Renal cortex interstitium (tissue), 11 donors: ENCODE measurements around the gene LRSAM1. TPM values are rescaled to one million over a fixed set of nuclear protein-coding genes. Genes with fewer than 3 reads are reported as not detected.
A peak's percentile ranks its signal among the peaks of the same experiment; 100 is the strongest.
"Not testable (repeated sequence)": the region's sequence is repeated elsewhere in the genome, so short reads cannot be mapped to it uniquely, and the experiment has no call there.

Experiments used
- DNase-seq, 11 donors: peaks; one replicate each; pipeline ENCODE4 v3.0.0-alpha.2; 2013; ENCODE audit warnings: low read depth in 9 of 11, low spot score in 4 of 11; ENCODE audit errors: extremely low read depth in 1 of 11
- polyA plus RNA-seq, 3 donors: library from polyadenylated mRNA; unstranded; fragments of 120-200 nt; gene quantifications; one replicate each; pipeline ENCODE4 v1.2.1, GENCODE V29; 2013; ENCODE audit not compliant: insufficient read length in 3 of 3

Gene LRSAM1
- polyA plus RNA-seq, 3 donors = 16.4 to 24.9 (median 17.8) TPM

DNA sequence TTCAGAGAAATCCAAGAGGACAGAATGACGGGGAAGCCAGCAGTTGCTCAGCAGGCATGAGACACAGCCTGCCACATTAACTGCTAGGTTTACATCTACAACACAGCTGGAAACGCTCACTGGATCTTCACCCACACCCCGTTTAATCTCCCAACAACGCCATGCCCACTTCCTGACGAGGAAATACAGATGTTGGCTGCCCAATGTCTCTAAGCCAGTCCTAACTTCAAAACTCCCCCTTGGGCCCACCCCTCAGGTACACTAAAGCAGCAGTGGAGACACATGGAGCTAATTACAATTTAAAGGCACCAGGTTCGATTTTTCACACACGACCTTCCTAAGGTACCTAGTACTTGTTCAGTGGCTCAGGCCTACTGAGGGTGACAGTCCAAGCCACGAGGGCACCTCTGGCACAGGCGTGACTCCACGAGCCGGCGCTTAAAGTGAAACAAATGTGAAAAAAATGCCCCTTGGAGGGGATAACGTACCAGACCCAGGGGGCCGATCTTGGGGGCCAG is 1.0 kb upstream of the LRSAM1 start:
- DNase-seq = peak in 1 of 11 donors; percentile 10

DNA sequence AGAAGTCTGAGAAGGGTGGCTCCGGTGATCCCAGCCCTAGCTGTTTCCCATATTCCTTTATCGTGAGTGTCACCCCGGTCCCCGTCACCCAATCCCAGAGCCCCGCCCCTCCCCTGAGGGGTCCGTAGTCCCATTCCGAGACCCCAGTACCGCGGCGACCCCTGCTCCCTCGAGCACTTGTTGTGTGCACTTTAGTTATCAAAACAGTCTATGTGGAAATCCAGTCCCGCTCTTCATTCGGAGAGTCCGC is 223 bp downstream of the LRSAM1 start:
- DNase-seq = peak in 3 of 11 donors; percentile 30 to 36 (median 32)

DNA sequence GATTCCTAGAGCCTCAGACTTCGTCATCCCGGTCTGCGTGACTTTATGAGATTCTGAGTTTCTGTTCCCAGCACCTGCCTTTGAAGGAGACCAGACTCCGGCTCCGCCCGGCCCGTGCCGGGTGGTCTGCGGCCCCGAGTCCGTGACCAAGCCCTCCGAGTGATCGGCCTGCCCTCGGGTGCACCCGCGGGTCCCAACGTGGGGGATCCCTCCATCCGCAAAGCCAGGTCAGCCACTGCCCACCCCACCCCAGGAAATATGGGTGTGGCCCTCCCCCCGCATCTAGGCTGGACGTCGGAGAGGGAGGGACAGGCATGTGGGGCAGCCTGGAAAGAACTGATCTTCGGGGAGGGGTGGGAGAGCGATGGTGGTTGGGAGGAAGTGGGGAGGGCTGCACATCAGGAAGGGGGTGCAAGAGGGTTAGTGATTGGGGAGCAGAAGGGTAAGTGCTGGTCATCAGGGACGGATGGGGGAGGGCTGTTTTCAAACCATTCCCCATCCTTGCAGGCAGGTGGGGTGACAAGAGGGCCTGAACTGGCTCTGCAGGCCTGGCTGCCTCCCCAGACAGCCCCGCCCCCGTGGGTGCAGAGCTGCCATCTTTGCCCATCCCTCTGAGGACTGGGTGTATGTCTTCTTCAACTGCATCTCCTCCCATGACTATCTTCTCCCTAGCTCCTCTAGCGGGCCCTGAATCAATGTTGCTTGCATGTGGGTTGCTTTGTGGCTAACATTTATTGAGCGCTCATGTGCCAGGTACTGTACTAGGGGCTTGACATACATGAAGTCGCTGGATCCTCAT is 747 bp downstream of the LRSAM1 start:
- peak in 2 of 11 donors; percentile 36 for DNase-seq

DNA sequence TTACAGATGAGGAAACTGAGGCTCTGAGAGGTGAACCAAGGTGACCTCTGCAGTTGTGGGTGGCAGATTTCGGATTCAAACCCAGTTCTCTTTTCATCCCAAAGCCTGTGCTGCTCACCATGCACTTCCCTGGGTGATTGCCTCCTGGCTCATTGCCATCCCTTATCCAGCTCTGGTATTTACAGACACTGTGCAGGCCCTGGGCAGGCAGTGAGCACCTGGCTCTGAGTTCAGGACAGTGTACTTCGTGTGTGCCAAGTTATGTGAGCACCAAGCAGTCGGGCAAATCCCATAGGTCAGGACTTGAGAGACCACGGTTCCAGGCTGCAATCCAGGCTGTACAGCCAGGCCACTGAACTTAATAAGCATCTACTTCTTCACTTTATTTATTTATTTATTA is 1.4 kb downstream of the LRSAM1 start:
- DNase-seq = no peak

DNA sequence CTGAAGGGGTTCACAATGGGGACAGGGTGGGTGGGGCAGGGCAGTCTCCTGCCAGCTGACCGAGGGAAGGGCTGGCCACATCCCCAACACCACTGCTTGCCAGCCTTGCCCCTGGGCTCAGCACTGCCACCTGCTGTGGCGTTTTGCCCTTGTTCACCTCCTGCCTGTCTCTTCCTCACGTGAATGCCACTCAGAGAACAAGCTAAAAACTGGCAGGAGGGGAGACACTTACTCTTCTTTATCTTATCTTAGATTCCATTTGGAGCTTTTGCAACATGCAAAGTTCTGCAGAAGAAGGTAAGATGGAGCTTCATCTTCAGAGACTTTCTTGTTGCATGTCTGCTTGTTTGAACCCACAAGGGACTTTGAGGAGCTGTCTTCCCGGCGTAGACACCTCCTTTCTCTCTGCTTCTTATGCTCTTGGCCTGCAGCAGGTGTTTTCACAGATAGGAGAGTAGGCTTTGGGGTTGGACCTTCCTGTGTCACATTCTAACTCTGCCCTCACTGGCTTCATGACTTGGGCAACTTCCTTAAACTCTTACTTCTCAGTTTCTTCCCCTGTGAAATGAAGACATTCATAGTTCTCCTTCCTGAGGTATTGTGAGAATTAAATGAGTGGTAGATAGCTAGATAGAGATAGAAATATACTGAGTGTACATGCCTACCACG is 4.1 kb downstream of the LRSAM1 start:
- DNase-seq = no peak

DNA sequence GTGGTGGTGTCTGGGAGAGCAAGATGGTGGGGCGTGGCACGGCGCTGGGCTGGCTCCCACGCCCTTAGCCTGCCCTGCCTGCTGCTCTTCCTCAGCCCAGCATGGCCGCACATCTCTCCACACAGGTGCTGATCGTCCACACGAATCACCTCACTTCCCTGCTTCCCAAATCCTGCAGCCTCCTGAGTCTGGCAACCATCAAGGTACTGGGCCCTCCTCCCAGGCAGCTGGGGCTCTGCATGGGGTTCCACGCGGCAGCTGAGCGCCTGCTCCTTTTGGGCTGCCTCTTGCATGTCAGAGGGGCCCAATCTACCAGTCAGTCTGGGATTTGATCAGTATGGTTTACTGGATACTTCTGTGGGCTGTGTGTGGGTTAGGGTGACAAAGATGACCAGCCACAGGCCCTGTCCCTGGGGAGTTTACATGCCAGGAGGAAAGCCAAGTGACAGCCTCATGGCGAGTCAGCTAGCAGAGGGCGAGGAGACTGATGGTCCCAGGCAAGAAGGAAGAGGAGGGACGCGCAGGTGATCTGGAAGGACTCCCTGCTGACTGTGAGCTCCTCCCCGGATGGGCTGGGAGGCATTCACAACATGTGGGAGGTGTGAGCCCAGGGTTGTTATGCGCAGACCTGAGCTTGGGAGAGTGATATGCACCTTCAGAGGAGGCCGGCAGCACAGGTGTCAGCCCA is 6.0 kb downstream of the LRSAM1 start:
- DNase-seq = no peak

DNA sequence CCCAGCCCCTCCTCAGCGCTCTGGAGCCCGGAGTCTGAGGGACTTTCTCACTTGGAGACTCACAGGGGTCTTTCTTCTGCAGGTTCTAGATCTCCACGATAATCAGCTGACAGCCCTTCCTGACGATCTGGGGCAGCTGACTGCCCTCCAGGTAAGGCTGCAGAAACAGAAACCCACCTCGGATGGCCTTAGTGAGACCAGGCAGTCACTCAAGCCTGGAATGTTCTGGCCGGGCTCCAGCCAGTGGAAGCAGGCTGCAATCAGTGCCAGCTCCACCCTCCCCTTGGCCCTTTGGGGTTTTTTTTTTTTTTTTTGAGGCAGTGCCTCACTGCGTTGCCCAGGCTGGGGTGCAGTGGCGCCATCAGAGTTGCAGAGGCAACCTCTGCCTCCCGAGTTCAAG is 7.6 kb downstream of the LRSAM1 start:
- no peak for DNase-seq

DNA sequence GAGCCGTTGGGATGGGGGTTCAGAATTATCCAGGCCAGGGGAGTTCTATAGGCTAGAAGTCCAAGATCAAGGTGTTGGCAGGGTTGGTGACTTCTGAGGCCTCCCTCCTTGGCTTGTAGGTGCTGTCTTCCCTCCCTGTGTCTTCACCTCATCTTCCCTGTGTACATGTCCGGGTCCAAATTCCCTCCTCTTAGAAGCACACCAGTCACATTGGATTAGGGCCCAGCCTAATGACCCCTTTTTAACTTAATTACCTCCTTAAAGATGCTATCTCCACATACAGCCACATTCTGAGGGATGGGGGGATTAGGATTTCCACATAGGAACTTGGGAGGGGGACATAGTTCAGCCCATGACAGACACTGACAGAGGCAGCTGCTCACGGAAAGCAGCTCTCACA is 12.1 kb downstream of the LRSAM1 start:
- DNase-seq = no peak

DNA sequence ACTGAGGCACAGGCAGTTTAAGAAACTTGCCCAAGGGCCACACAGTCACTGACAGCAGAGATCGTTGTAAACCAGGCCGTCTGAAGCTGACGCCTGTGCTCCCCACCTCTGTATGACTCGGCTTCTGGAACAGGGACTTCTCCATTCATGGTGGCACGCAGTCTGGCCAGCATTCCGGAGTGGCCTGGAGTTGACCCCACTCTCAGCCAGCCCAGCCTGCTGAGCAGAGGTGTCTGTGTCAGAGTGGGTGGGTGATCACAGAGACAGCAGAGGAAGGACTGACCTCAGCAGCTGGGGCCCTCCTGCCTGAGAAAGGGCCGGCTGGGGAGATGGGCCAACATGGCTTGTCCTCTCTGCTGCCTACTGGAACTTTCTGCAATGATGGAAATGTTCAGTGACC is 12.6 kb downstream of the LRSAM1 start:
- DNase-seq = no peak

DNA sequence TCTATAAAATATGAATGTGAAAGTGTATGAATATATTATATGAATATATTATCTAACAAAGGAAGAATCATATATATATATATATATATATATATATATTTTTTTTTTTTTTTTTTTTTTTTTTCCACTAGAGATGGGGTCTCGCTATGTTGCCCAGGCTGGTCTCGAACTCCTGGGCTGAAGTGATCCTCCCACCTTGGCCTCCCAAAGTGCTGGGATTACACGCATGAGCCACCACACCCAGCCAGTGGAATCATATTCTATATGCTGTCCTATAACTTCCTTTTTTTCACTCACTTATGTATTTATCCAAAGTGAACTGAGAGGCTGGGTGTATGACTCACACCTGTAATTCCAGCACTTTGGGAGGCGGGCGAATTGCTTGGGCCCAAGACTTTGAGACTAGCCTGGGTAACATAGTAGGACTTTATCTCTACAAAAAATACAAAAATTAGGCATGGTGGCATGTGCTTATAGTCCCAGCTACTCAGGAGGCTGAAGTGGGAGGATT is 15.2 kb downstream of the LRSAM1 start:
- DNase-seq = not testable (repeated sequence)

DNA sequence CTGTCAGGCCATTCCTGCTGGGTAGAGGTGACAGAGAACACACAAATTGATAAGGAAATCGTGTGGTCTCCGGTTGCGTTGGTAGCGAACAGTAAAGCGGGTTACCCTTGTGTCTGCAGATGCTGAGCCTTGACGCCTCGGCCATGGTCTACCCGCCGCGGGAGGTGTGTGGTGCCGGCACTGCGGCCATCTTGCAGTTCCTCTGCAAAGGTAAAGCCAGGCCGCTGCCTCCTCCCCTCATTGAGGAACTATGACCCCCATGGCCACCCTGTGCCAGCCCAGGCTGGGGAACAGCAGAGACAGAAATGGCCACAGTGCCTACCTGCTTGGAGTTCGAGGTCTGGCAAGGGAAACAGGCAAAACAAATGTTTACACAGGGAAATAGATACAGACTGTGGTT is 16.3 kb downstream of the LRSAM1 start:
- DNase-seq = no peak

DNA sequence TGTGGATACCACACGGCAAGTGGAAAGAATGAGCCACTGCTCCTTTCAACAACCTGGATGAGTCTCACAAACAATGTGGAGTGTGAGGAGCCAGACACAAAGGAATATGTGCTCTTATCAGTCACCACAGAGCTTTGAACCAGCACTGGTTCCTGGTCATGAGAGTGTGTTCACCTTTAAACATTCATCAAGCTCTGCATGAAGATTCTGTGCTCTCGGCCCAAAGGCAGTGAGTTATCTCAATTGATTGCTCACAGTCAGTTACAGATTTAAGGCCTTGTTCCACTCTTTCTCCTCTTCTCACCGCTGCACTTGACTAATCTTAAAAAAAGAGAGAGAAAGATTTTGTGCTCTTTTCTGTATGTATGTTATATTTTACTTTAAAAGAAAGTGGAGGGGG is 19.4 kb downstream of the LRSAM1 start:
- no peak for DNase-seq

DNA sequence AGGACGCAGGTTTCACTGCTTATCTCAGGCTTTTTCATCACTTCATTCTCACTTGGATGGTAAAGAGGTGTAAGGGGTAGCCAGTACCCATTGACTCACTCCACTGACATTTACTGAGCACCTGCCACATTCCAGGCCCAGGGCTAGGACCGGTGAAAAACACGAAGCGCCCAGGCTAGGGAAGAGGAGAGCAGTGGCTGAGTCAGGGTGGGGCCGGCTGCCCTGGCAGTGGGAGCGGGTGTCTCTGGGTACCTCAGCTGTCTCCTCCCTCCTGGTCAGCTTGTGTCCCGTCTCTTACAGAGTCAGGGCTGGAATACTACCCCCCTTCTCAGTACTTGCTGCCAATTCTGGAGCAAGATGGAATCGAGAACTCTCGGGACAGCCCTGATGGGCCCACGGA is 22.2 kb downstream of the LRSAM1 start:
- DNase-seq = no peak

DNA sequence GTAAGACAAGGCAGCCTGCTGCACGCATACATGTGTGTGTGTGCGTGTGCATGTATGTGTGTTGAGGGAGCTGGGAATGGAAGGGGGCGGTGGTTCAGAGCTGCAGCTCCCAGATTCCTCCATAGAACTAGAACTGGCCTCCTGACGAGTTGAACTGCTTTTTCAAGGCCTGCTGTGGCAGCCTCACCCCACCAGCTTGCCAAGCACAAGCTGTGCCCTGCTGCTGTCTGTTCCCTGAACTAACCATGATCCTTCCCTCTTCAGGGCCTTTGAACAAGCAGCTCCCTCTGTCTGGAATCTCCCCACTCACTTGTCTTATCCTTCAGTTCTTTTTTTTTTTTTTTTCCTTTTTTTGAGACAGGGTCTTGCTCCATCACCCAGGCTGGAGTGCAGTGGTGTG is 22.6 kb downstream of the LRSAM1 start:
- DNase-seq = no peak

DNA sequence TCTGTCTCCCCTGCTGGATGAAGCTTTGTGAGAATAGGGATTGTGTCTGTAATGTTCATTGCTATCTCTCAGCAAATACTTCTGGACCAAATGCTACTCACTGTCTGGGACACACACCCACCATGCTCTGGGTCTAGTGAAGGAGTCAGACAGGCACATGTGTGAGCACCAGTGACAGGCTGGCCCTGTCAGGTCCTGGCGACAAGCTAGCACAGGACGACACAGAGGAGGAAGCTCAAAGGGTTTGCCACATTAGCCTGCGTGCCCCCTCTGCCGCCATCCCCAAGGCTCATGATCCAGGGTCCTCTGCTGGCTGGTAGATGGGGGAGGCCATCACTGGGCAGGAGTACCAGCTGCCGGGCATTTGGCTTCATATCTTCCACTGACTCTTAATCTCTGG is 23.3 kb downstream of the LRSAM1 start:
- no peak for DNase-seq

DNA sequence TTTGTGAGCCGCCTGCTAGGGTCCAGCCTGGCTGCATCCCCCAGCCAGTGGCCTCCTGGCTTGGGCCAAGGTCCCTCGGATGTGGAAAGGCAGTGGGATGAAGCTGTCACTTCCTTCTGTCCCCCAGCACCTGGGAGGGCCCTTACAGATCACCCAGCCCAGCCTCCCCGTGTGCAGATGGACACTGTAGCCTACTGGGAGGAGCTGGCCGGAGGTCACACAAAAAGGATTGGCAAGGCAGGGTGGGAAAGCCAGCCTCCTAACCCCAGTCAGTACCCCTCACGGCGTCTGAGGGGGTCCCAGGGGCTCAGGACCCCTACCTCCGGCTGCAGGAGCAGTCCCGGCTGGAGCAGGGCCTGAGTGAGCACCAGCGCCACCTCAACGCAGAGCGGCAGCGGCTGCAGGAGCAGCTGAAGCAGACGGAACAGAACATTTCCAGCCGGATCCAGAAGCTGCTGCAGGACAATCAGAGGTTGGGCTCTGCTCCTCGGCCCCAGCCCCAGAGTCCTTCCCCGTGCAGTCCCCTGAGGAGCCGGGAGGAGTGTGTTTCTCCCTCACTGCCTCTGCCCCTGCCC is 28.3 kb downstream of the LRSAM1 start:
- DNase-seq = no peak

DNA sequence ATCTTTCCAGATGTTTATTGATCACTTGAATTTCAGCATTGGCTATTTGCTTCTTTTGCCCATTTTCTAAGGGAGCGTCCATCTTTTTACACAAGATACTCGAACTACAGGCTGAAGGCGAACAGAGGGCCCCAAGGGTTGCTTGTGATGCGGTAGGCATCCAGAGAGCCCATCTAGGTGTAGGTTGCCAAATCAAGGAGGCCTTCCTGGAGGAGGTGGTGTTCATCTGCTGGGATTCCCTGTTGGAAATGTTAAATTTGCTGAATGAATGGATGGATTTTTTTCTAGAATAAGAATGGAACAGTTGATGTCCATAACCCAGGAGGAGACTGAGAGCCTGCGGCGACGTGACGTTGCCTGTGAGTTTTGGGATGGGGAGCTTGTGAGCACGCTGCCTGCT is 31.4 kb downstream of the LRSAM1 start:
- DNase-seq = no peak

DNA sequence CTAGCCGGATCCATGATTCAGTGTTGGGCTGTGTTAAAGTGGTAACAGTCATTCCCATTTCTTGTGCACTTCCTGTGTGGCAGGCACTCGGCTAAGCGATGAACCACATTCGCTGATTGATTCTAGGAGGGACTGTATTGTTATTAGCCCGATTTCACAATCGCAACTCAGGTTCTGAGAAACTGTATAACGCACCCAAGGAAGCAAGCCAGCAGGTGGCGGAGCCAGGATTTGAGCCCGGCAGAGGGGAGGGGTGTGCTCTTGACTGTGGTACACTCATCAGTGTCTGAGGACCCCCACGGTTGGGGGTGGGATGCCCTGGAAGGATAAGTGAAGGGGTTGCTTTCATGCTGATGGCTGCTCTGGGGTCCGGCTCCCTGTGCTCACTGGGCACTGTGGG is 34.7 kb downstream of the LRSAM1 start:
- DNase-seq = no peak

DNA sequence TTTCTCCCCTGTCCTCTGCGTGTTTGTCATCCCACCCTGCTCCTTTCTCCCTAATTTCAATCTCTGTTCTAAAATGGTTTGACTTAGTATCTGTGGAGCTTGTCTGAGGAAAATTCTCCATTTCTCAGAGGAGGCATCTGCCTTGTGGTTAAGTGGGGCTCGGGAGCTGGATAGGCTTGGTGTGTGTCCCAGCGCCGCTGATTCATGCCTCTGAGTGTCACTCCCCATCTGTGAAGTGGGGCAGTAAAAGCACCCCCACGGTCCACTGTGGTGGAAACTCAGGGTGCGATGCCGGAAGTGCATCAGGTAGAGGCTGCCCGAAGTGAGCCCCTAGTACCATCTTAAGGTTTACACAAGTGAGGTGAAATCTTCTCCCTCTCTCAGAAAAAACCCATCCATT is 37.6 kb downstream of the LRSAM1 start:
- no peak for DNase-seq
